Hypothalamus (tissue), 51 donors: ENCODE results near the gene TCF3.

Experiments used
- DNase-seq, 51 donors: peaks; one replicate each; lab custom pipeline; 2025; lab: John Stamatoyannopoulos, UW

The TCF3 gene

DNA sequence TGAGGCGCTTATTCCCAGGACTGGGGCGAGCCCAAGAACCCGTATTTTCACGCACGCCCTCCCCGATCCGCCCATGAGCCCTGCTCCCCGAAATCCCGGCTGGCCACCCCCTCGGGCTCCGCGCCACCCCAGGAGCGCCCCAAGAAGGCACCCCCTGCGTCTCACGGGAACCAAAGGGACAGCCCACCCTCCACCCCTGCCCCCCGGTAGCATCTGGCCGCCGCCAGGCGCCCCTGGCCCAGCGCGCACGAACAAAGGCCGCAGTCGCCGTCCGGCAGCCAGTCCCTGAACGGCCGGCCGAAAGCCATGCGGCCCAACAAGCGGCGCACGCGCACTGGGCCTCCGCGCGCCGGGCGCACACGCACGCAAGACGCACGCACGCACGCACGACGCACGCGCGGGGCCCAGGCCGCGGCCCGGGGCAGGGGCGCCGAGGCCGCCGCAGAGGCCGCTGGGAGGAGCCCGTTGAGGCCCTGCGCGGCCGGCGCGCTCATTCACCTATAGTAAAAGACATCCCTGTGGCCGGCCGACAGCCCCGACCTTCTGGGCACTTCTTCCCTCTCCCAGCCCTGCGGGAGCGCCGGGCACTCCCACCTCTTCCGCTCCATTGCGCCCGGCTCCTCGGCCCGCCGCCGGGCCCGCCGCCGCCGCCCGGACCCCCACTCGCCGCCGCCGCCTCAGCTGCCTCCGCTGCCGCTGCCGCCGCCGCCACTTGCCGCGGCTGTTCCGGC is 60.2 kb downstream of the TCF3 start:
- peak; percentile 23 to 85 (median 67) for DNase-seq

DNA sequence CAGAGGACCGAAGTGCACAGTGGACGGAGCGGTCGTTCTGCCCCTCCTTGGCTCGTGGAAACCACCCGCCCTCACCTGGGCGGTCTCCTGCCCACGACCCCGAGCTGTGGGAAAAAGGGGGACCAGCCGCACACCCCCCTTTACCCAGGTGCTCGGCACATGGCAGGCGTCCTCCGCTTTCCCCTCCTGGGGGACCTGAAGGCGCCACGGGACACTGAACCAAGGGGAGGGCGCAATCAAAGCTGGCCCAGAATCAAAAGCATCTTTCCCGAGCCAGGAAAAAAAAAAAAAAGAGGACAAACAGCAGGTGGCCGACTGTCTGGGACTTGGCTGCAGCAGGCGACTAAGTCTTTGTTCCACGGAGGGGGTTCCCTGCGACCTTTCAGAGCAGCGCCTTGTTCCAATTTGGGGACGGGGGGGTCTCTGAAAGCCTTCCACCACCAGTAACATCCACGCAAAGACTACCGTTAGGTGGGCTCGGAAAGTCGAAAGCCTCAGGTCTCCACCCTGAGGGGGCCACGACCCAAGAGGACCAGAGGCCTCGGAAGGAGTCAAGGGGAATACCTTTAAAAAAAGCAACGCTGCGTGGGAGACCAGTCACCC is 60.9 kb downstream of the TCF3 start:
- peak in 1 of 51 donors; percentile 9 for DNase-seq

DNA sequence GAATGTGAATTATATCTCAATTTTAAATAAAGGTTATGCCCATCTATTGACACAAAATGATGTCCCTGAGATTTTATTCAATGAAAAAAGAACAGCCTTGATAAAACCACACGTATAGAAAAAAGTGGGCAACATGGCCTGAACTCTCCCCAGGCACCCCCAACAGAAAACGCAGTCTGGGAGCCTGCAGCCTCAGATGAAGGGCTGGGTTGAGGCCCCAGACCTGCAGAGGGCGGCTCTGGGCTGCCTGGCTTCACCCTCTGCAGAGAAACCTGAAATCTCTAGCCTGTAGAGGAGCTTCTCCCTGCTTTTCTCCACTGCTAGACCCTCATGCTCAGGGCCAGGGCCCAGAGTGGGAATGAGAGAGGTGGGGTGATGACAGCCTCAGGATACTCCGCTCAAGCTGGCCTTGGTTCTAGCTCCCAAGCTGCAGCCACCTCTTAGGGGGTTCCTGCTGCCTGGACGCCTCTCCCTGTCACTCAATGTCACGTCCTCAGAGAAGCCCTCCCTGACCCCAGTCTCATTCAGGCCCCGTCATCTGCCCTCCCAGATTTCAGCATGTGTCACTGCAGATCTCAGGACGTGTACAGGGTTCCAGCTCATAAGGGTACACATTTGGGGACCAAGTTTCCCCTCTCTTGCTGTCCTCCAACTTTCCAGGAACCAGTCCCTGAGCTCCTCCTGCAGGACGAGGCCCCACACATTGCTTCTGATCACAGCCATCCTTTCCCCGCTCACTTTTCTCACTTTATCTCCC is 61.6 kb downstream of the TCF3 start:
- no peak for DNase-seq

DNA sequence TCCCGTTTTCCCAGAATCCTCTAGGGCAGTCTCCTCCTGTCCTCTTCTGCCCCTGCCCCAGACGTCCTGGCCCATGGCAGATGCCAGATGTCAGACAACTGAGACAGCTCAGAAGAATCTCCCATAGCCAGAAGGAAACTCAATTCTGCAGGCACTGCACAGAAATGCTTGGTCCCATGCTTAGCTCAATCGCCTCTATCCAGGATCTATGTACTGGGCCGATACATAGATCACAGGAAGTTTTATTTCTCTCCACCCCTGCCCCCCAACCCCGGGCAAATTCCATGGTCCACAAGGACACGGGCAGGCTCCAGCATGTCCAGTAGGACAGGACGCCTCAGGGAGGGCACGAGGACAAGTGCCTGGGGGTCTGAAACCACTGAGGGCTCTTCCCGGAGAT is 64.5 kb downstream of the TCF3 start:
- DNase-seq, result no peak

DNA sequence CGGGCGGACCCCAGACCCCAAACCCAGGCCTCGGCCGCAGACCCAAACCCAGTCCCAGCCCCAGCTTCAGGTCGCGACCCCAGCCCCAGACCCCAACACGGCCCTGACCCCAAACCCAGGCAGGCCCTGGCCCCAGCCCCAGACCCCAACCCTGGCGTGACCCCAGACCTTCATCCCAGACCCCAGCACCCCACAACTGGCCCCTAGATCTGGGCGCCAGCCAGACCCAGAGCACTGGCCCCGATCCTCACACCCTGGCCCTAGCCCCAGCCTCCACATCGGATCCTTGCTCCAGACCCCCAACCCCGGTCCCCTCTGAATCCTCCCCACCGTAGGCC is 67.2 kb downstream of the TCF3 start:
- DNase-seq, result no peak

DNA sequence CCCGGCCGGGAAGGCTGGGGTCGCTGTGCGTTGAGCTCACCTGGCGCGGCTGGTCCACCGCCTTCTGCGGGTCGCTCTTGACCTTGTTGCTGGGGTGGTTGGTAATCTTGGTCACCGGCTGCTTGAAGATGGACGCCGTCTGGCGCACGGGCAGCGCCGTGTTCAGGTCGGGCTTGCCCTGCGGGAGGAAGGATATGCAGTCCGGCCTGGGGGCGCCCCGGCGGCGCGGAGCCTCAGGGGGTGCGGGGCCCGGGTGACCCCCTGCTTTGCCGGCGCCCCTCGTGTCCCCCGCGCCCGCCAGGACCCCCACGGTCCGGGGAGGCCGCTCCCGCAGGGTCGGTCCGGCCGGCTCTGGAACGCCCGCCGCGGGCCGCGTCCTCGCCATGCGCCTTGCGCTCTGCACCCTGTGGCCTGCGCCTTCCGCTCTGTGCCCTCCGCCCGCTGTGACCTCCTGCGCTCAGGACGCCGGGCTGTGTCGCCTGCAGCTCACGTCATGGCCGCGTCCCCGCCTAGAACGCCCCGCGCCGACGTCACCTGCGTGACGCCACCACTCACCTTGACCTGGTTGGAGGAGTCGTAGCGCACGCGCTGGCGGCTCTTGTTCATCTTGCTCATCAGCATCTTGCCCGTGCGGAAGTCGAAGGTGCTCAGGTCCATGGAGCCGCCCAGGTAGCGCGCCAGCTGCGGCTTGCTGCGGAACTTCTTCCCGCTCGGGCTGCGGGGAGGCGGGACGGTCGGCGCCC is 67.7 kb downstream of the TCF3 start:
- no peak for DNase-seq

DNA sequence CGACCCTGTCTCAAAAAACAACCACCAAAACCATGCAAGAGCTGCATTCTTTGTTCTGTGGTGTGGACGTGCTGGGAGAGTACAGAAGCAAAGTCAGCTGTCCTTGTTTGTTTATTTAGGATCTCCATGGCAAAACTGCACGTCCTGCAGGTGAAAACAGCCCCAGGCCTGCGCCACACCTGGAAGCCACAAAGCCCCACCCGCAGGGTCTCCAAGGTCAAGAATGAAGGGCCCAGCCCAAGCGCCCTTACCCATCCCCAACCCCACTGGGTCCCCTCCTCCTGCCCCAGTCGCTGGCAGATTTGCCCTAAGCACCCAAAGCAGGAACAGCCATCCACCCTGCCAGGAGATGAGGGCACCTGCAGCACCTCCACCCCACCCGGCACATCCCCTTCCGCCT is 70.2 kb downstream of the TCF3 start:
- no peak for DNase-seq

DNA sequence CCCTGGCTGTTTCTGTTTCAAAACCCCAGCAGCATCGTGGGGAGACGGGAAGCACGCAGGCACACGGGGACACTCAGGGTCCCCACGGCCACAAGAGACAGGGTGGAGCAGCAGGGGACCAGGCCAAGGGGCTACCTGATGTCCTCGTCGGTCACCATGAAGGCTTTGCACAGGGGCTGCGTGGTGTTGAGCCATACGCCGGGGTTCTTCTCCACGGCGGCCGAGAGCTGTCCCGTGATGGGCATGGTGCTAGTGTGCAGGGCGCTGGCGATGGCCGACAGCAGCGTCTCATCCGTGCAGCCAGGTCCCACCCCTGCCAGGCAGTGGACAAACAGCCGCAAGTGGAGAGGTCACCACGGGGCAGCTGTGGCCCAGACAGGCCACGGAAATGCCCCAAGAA is 71.5 kb downstream of the TCF3 start:
- DNase-seq, result no peak

DNA sequence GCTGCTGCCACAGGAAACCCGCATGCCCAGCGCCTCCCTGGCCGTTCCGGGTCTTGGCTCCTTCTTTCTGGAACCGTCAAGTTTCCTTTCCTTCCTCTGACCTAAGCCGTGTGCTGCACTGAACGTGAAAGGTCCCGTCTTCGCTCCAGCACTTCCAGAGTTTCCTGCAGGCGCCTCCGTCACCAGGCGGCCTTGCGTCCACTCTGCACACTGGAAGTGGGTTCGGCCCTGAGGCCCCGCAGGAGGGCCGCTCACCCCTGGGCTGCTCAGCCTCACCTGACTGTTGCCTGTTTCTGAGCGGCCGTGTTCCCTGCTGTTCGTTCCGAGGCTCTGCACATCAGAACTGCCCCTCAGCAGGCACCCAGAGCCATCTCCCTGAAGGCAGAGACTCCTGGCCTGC is 72.0 kb downstream of the TCF3 start:
- no peak for DNase-seq

DNA sequence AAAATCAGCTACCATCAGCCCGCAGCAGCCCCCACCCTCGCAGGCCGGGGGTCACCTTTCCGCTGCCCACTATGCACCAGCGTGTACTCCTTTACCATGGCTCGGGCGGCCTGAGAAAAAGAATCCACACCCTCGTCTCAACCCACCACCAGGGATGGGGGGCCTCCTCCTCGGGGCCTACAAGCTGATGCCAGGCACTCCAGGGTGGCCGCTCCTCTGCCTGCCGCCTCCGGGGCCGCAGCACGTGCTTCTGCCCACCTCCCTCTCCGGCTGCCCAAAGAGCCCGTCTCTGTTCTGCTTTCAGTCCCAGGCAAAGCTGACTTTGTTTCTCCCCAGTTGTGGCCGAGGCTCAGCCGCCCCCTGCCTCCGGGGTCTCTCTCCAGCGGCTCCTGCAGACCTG is 73.2 kb downstream of the TCF3 start:
- no peak for DNase-seq

DNA sequence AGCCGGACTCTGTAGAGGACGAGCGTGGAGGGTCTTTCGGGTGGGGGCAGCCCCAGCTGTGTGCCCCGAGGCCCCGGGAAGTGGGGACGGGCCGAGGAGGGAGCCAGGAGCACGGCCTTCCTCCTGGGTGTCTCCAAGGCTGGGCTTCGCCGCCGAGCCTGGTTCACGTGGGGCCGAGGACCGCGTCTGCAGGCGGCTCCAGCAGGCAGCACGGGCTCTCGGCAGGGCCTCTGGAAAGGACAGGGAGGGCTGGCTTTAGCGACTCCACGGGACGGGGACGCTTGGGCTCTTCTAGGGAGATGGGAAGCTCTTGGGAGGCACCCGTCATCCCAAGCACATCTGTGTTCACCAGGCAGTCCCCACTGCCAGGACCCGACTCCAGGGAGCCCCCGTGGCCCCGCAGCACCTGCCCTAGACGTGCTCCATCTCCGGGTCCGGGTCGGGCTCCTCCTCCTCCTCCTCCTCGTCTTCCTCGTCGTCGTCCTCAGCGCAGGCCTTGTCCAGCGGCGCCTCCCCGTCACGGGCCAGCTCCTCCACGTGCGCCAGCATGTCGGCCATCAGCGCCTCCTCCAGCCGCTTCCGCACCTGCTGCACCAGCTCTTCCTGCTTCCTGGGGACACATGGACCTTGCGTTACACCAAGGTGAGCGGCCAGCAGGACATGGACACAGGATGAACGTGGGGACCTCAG is 74.3 kb downstream of the TCF3 start:
- DNase-seq, result no peak

DNA sequence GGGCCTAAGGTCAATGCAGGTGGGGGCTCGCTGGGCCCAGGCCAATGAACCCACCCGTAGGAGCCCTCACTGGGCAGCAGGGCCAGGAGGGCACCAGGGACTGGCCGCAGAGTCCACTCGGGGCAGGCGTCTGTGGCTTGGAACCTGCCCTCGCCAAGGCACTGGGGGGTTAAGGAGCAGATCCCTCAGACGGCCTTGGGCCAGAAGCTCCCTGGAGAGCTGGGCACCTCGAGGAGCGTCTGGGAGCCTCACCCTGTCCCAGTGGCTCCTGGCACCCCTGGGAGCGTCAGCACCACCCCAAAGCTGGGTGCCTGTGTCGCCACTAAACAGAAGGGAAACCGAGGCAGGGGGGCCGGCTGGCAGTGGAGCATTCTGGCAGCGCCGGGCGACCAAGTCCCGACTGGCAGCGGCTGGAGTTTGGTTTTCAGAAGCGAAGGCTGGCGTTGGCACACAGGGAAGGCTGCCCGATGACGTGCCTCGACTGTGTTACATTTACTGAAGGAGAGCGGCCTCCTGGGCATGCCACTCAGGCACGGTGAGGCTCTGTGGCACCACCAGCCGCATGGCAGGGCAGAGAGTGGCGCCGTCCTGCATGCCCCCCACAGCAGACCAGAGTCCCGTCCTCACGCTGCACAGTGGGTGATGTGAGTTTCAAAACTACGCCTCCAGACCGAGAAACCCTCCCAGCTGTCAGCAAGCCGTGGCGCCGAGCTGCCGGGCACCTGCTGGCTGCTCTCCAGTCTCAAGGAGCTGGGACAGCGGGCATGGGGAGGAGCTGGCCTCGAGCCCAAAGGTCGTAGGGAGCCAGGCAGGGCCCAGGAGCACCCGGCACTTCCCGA is 75.1 kb downstream of the TCF3 start:
- DNase-seq, result no peak

DNA sequence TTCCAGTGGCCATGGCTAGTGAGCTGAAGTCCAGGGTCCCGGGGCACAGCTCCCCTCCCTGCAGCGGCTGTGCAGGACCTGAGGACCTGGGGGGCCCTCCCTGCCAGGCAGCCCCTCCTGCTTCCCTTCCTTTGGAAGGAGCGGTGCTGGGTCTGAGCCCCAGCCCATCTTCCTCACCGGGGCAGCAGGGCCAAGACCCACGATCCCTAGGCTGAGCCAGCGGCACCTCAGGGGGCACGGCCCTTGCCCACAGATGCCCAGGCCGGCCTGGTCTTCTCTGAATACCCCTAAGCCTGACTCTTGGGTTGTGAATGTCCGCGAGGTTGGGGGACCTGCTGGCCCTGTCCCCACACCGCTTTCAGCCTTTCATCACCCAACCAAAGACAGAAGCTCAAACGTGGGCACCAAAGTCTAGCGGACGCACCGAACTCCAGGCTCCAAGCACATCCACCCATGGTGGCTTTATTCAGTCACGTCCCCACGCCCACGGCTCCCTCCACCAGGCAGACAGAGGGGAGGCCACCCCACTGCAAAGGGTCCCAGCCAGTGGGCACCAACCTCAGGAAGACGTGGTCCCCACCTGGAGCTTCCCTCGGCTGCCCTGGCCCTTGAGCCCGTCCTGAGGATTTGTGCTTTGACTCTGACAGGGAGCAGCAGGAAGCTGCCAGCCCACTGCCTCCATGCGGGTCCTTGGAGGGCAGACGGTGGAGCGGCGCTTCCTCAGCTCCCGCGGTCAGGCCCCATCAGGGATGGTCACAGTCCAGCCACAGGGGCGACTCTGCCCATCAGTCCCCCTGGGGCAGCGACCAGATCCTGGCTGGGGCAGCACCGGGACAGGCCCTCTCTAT is 75.9 kb downstream of the TCF3 start:
- no peak for DNase-seq

DNA sequence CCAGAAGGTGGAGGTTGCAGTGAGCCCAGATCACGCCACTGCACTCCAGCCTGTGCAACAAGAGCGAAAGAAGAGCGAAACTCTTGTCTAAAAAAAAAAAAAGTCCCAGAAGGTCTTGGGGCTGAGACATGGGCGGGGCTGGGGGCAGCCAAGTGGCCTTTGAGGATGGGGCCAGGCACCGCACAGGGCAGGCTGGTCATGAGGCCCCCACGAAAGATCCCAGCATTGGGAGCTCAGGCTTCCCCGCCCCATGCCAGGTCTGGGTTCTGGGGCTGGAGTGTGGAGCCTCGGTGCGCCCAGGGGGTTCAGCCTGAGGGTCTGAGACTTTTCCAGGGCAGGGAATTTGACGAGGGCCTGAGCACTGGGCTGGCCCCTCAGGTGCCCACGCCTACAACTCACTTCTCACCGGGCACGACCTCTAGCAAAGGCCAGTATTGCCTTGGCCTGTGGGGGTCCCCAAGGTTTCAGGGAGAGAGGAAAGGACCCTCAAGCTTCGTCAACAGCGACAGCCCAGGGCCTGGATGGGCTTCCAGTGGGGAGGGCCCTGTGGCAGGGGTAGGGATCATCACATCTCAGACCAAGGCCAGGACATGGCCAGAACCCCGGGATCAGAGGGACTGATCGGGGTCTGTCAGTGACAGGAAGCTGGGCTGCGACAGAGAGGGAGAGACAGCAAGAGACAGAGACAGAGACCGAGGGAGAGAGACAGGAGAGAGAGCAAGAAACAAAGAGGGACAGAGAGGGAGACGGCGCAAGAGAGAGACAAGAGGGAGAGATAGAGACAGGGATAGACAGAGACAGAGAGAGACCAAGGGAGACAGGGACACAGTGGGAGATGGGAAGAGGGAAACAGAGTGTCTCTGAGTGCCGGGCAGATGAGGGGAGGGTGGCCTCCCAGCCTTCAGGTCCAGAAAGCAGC is 76.8 kb downstream of the TCF3 start:
- DNase-seq, result no peak

DNA sequence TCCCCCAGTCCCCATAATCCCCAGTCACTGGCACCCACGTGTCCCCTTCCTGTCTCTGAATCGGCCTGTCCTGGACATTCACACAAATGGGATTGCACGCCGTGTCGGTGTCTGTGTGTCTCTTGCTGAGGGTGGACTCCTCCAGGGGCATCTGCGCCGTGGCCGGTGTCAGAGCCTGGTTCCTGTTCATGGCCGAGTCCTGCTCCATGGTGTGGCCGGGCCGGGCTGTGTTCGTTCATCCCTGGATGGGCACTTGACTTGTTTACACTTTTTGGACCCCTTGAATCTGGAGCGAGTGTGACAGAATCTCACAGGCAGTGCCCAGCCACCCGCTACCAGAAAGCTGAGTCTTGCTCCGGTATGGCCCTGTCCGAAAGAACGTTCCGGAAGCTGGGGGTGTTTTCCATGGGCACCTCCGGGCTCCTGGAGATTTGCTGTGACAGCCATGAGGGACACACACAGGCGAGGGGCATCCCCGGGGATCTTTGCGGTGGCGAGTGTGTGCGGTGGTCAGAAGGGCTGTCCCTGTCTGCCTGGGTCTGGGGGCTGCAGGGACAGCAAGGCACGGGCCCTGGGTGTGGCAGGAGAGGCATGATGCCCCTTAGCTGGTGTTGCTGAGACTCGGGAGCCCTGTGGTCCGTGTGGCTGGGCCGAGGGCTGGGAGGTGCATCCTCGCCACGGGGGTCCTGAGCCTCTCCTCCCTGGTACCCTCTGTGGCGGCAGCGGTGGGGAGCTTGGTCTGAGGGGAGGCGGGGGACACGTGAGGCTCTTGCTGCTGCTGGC is 77.9 kb downstream of the TCF3 start:
- DNase-seq, result no peak

DNA sequence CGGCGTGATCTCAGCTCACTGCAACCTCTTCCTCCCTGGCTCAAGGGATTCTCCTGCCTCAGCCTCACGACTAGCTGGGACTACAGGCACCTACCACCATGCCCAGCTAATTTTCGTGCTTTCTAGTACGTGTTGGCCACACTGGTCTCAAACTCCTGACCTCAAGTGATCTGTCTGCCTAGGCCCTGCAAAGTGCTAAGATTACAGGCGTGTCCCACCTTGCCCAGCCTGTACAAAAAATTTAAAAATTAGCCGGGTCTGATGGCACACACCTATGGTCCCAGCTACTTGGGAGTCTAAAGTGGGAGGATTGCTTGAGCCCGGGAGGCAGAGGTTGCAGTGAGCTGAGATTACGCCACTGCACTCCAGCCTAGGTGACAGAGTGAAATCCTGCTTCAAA is 79.6 kb downstream of the TCF3 start:
- no peak for DNase-seq

DNA sequence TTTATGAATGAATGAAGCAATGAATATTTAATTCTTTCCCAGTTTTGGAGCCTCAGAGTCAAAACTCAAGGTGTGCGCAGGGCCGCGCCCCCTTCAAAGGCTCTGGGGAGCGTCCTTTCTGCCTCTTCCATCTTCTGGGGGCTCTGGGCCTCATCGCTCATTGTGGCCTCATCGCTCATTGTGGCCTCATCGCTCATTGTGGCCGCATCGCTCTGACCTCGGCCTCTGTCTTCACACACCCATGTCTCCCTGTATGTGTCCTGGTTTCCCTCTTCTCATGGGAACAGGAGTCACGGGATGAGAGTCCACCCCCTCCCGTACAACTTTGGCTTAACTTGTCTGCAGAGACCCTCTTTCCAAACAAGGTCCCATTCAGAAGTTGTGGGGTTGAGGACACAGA is 81.1 kb downstream of the TCF3 start:
- DNase-seq, result no peak
